ENCODE measurements around the gene MAPK11.

The MAPK11 gene

DNA sequence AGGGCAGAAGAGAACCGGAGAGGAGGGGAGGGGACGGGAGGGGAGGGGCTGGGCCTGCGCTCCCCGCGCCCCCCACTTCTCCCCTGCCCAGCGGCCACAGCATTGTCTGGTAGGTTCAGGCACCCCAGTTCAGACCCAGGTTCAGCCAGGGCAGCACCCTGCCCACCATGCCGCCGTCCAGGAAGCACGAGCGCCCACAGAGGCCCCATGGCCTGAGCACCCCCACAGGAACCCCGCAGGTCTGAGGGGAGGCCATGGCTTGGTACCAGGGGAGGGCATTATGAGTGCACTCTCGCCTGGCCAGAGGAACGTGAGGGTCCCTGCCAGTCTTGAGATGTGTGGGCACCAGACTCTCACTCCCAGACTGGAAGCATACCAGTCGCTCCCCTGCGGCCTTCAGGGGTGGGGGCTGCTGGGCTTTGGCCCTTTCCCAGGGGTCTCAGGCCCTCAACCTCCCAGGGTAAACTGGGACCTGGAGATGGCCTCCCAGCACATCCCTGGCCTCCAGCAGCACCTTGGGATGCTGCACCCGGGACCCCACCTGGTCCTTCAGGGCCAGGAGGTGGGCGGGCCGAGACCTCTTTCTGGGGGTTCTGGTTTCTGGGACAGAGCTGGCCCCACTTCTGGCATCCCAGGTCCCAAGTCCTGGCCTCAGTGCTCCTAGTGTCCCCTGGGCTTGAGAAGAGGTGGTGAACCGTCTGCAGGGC, 37.9 kb upstream of the MAPK11 start:
- DNase-seq = no peak

DNA sequence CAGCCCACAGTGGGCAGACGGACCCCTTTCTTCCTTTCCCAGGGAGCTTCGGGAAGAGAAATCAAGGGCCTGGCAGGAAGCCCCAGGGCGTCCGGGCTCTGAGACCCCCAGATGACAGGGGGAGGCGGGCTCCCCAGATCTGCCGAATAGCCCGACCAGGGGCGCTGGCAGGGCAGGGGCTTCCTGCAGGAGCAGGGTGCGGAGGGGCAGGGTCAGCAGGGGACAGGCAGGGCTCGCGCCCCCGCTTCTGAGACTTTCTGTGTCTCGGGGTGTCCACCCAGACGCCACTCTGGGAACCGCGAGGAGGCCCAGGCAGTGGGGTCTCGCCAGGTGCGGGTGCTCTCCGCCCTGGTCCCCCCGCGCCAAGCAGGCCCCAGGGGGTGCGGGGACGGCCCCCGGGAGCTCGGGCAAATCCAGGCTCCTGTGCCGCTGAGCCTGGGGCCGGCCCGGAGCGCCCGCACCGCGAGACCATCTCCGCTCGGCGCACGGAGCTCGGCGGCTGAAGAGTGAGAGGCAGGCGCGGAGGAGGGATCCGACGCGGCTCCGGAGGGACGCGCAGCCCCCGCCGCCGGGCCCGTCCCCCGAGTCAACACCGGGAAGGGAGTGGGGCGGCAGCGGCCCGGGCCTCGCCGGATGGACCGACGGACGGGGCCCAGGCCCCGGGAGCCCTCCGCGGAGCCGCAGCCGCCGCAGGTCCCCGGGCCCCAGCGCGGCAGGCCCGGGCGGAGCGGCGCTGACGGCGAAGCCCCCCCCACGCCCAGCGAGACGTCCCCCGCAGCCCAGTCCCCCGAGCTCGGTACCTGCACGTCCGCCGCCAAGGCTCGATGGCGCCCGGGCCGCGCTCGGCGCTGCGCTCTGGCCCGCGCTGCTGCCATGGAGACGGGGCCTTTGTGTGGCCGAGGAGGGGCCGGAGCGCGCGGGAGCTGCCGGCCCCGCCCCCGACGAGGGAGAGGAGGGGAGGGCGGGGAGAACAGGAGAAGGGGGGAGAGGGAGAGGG, 36.9 kb upstream of the MAPK11 start, which contains the start of gene PLXNB2:
Gene PLXNB2 (minus strand): TSS at position 894 of the 997 bp plus-strand sequence. CDS start 17,062 bp downstream, outside the sequence.
- peak; percentile 11 for DNase-seq

DNA sequence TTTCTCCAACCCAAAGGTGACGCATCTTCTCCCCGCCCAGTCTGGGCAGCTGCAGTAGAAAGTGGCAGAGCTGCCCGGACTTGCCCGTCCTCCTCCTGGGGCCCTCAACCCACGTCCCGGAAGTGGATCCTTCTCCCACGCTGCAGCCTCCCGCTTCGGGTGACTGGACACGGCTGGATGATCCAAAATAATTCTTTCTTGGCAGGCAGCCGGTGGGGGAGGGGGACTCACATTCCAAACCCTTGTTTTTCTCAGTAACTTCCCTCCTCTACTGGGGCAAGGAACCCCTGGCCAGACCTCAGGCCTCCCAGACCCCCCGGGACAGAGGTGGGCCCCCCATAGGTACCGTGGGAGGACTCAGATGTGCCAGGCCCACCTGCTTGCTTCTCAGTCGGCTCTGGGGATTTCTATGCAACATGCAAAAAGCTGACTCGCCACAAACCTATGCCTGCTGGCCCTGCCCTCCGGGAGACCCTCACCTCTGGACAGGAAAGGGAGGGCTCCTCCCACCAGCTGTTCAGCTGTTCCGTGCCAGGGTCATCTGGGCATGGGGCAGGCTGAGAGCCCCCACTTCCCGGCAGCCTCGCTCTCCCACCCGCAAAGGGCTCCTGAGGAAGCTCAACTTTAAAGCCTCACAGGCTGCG, 35.9 kb upstream of the MAPK11 start:
- DNase-seq = no peak

DNA sequence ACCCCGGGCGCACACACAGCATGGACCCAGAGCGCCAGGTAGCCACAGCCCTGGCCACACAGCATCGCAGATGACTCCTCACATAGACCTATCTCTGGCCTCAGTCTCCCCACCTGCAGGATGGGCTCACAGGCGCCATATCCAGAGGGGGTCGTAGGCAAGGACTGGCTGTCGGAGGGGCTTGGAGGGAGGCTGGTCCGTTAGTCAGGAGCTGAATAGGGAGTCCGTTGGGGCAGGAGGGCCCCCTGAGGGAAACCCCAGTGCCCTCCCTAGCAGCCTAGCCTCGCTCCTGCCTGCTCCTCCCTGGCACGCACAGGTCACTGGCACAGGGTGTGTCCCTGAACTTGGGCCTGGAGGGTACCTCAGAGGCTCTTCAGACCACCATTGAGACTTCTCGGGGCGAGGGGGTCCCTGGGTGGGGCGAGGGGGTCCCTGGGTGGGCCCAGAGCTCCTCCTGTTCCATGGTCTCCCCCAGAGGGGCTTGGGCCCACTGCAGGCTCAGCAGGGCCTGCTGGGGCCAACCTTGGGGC, 35.3 kb upstream of the MAPK11 start:
- DNase-seq = no peak

DNA sequence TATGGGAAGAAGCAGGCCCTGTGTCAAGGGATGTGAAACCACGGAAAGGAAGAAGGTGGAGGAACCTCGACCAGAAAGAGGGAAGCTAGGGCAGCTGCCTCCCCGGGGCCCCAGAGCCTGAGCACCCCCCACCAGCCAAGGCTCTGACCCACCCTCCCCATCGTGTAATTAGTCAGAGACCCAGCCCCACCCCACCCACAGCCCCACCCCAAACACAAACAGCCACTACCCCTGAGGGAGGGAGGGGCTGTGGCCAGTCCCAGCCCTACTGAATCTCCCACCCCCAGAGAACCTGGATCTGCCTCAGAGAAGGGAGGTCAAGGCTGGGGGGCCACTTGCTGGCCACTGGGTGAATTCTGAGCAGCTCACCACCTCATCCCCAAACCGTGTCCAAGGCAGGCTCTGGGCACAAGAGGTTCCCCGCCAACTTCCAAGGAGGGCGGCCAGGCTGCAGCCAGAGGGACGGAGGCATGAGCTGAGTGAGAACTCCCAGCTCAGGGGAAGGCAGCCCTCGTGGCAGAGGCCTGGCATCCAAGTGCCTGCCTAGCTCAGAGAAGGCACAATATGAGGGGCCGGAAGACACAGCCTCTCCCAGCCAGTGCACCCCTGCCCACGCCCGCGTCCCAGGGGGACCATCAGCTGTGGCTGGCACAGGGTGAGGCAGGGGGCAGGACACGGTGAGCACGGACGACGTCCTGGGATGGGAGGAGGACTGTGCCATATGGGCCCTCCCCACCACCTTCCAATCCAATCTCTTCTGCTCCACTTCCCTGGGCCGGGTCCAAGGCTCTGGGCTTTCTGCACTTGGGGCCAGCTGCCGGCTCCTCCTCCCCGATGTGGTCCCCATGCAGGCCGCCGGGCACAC, 34.6 kb upstream of the MAPK11 start:
- no peak for DNase-seq

DNA sequence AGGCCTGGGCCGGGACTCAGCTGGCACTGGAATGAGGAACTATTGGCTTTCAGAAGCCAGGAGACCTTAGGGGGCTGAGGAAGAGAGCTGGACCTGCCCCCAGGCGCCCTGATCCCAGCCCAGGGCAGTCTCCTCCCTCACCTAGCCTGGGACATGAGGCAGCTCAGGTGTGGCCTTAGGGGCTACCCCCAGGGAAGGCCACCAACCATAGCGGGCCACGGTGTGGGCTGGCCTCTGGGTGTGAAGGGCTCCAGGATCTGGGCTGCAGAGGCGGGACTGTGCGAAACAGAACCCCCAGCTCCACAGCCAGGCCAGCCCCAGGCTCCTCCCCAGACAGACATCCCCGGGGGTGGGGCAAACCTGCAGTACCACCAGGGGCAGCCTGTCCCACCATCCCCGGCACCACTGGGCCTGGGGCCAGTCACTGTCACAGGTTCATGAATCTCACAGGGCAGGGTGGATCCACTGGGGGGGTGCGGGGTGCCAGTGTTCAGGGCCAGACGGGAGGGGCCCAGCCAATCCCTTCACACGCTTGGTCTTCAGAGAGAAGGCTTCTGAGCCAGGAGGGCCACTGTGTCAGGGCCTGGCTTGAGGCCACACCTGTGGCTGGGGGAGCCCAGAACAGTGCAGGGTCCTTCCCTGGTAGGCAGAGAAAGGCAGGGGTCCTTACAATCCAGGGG, 33.8 kb upstream of the MAPK11 start:
- DNase-seq = no peak

DNA sequence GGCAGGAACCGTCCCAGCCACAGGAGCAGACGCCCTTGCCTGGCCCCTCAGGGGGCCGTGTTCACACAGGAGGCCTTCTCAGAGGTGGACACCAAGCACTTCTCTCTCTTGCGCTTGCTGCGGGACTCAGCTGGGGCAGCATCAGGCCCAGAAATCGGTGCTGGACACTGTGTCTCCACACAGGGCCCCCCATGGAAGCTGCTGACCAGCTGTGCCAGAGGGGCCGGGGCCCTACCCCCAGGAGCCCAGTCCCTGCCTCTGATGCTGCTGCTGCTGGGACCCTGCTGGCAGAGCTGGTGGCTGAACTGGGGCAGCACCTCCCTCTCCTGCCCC, 33.3 kb upstream of the MAPK11 start:
- no peak for DNase-seq

DNA sequence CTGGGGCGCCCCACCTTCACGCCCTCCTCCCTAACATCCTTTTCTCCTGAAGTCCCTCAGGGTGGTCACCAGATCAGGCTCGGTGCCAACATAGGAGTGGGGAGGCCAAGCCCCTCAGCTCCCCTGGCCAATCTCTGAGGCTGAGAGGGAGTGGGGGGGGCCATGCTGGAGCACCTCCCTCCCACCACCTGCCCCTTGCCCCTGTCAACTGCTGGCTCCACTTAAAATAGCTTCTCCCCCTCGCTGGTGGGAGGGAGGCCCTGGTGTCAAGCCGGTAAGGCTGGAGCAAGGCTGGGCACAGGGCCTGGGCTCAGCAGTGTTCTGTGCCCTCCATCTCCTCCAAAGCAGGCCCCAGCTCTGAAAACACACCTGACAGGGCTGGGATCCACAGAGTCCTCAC, 32.4 kb upstream of the MAPK11 start:
- no peak for DNase-seq

DNA sequence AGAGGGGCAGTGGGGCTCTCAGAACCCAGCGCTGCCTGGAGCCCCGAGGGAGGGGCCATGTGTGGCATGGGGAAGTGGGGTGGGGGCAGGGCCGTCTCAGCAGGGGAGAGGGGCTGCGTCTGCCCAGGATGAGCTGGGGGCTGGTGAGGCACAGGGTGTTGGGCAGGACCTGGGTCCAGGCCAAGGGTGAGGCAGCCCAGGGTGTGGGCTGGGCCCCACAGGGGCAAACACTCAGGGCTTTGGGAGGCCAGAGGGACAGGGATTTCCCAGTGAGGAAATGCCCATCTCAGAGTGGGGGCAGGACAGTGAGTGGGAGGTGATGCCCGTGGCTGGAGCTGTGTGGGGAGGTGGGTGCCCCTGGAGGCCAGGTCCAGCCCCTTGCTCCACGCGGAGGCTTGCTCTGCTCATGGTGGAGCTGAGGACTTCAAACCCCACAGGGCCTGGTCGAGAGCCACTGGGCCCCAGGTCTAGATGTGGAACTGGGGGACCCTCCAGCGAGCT, 31.9 kb upstream of the MAPK11 start:
- no peak for DNase-seq

DNA sequence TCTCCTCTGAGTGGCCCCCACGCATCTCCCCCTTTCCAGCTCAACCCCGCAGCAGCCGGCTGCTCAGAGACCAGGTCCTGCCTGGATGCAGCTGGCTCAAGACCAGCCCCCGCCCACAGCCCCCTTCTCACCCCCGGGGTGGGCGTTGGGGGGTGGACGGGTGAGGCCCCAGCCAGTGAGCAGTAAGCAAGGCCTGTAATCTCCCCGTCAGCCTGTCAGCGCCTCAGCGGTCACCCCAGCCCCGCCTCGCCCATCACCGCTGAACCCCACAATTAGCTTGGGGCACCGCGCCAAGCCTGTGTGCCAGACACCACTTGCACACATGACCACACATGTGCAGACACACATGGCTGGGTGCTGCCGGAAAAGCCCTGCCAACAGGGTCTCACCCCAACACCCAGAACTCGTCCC, 31.4 kb upstream of the MAPK11 start:
- peak; percentile 50 for DNase-seq

DNA sequence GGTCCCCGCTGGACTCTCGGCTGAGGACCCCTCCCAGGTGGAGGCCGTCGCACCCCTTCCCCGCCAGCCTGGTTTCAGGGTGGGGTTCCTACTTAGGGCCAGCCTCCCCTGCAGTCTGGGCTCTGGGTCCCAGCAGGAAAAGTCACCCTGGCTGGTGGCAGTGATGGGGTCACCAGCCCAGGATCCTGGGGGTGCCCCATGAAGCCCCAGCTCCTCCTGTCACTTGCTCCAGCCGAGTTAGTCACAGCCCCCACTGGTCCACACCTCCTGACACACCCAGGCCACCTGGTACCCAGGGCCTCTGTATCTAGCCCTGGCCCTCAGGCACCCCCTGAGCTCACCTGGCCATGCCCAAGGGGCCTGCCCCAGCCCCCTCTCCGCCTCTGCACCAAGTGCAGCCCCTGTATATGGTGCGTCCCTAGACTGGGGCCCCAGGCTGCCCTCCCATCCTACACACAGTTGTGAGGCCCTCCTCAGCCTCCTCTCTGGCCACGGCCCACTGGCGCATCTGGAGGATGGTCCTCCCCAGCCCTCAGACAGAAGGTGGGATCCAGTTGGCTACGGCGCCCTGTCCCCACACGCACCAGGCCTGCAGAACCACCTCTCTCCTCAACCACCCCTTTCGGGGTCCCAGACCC, 30.6 kb upstream of the MAPK11 start:
- no peak for DNase-seq

DNA sequence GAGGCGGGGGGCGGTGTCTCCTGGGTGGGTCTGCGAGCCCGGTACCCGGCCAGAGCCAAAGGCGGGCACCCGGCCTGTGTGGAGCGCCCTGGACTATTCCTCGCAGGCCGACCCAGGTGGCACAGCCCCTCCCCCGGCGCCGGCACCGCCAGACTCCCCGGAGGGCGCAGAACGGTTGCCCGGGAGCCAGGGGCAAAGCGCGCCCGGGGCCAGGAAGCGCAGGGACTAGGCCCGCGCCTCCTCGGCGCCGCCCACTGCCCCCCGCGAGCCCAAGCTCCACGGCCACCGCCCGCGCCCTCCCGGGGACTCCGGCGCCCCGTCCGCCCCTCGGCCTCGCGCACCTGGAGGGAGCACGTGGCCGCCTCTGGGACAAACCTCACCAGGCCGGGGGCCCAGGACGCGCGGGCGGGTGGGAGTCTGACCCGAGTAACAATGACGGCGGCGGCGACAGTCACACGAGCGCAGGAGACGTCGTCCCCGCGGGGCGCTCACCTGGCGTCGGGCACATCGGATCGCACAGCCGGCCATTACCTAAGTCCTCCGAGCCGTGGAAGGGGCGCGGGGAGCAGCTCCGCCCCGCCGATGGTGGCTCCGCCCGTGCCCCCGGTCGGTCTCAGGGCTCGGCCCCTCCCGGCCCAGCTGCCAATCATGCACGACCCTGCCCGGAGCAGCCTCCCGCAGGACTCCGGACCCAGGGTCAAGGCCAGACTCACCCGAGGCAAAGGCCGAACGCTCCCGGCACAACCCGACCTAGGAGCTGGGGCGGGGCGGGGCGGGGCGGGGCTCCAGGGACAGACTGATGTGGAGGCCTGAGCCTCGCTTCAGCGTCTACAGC, 29.8 kb upstream of the MAPK11 start:
- DNase-seq = no peak

DNA sequence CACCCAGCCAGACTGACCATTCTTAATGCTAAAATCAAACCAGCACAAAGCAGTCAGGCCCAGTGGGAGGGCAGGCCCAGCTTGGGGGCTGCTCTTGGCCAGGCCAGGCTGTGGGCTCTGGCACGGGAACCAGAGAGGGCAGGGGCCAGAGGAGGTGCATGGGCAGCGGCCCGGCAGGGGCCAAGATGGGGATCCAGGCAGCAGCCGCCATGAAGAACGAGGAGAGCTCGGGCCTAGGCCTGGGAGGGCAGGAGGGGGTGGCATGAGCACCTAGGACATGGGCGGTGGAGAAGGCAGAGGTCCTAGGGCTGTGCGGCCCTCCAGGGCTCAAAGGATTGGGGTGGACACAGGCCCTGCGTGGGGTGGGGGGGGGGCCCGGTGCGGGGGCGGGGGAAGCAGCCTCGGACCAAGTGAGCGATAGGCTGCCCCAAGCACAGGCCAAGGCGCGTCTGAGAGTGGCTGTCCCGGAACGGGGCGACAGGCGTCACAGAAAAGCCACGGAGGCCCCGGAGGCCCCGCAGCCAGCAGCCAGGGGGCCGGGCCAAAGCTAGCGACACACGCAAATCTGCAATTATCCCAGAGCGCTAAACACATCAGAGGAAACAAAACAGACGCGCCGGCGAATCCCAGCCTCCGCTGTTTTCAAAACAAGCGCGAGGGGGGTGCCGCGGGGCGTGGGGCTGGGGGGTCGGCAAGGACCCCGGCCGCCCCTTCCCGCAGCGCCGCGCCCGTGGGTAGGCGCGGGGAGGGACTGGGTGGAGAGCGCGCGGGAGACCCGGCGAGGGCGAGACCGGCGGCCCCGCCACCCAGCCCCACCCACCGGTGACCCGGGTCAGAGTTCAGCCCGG, 29.0 kb upstream of the MAPK11 start:
- DNase-seq = peak; percentile 11

DNA sequence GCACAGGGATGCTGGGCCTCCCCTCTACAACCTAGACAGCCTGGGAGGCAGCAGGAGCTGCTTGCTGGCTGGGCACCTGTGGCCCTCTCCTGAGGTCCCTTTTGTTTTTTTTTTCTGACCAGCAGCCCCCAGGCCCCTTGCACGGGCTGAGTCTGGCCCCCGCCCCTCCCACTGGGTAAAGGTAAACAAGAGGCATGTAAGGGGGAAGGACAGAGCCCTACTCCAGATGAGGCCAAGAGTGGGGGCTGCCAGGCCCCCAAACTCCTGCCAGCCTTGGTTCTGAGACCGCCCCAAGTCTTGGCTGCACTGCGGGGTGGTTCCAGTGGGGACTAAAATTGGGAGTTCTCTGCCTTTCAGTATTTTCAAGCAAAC, 28.1 kb upstream of the MAPK11 start:
- DNase-seq = no peak

DNA sequence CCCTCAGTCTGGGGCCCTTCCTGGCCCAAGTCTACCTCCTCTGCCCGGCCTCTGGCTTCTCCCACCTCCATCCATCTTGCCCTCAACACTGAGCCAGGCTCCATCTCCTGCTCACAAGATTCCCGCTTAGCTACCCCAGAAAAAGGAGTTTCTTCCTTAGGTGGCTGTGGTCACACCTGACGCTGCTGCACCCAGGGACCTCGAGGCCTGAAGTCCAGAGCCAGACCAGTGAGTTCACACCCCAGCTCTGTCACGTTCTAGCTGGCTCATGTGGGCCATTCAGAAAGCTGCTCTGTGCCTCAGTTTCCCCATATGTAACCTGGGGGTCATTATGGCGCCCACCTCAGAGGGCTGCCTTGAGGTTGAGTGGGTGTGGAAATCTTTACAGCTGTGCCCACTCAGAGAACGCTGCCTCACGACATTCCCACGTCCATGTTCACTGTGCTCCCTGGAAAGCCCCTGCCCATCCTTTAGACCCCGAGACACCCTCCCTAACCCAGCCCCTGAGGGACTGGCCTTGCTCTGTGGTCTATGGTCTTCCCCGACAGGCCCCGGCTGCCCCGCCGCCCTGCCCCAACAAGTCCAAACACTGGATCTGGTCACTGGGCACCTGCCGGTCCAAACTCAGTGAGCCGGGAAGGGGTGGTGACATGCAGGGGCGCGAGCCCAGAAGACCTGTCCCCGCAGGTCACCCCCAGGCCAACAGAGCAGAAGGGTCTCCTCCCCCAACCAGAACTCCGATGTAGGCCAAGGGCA, 27.5 kb upstream of the MAPK11 start:
- no peak for DNase-seq

DNA sequence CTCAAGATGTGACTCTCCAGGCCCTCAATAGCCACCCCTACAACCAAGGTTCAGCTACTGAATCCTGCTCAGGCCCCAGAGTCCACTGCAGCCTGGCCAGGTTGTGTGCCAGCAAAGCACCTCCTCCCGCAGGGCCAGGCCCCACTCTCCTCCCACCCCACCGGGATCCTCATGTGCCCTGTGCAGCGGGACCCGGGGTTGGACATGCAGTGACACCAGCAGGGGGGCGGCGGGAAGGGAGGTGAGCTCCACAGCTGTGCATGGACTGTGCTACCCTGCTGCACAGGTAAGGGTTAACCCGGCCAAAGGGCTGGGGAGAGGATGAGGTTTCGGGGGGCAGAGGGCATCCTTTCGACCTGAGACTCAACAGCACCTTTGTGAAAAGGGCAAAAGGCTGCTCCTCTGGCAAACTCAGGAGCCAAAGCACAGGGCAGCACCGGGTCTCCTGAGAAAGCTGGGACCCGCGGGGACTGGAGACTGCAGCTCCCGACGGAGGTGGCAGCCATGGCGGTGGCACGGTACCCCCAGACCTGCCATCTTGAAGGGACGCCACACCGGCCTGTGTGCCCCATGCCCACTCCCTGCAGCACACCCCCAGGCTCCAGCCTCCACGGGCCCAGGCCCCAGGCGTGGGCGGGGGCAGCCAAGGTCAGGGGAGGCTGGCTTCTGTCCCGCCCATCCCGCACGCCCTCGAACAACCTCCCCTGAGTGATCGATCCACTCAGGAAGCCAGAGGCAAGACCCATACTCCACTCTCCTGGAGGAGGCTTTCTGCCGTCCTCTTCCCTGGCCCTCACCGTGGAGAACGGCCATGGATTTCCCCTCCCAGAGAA, 26.7 kb upstream of the MAPK11 start:
- DNase-seq = no peak

DNA sequence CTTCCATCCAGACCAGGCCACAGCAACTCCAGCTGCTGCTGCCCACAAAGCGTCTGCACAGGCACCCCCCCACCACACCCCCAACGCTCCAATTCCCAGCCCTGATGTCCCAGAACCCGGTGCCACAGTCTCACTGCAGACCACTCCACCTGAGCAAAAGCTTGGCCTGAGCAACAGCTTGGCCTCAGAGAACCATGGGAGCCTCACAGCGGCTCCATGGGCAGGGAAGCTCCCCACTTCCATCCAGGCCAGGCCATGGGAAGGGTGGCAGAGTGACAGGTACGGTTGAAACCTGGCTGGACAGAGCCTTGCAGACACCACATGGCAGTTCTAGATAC, 24.1 kb upstream of the MAPK11 start:
- no peak for DNase-seq

Measured in NCI-H2227 treated with DMSO at 0.1 percent for 48 hours (cell line).